ENCODE data around the gene LAMC1. TPM values are rescaled to one million over a fixed set of nuclear protein-coding genes. Genes with fewer than 3 reads are reported as not detected.

The LAMC1 gene
- total and polyA plus RNA-seq, 12 donors: 22.1 to 160 (median 115) TPM

GRCh38 chr1:182993746-182994145 is 29.5 kb upstream of the LAMC1 start:
- DNase-seq: no peak
- intact Hi-C loops (cut with DNase I): no loop called here

DNA sequence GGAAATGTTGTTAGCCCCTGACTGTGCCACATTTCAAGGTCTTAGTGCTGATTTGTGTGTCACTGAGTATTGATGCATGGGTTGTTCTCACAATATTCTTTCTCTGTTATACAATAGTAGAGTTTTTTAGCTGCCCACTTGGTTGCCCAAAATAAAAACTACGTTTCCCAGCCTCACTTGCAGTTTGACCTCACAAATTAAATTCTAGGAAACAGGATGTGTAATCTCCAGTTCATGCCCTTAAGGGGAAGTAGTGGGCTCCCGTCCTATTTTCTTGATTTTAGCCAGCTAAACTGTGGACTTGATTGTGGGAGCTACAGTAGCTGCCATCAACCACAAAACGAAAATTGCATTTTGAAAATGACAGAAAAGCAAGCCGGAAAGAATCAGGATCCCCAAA is 27.3 kb upstream of the LAMC1 start:
- peaks cover 0 to 8% (median 0%) of the 10 kb centered on the region in 9 donors for H3K4me1 ChIP-seq
- DNase-seq (no peak), ATAC-seq (no peak)
- 55 to 63% methylated on average over 4 of the region's 4 CpGs for WGBS, 2 donors
- no peaks in the 10 kb centered on the region for H3K36me3 ChIP-seq
- TF ChIP-seq CTCF (IDR thresholded peaks at IDR 0.05): no peak
- no peak overlapping the region for H3K4me3 ChIP-seq
- H3K9me3 ChIP-seq: no peaks in the 10 kb centered on the region
- no peak overlapping the region for H3K27ac ChIP-seq
- intact Hi-C loops (cut with DNase I): no loop called here
- no peaks in the 10 kb centered on the region for H3K27me3 ChIP-seq

More at GRCh38 chr1:182993746-182994145, 29.5 kb upstream of the LAMC1 start:
- H3K27me3 ChIP-seq: no peaks in the 10 kb centered on the region
- no peaks in the 10 kb centered on the region for H3K9me3 ChIP-seq
- no peak for TF ChIP-seq CTCF (IDR thresholded peaks at IDR 0.05)
- H3K27ac ChIP-seq: no peak overlapping the region
- no peak overlapping the region for H3K4me3 ChIP-seq
- peaks cover 0 to 14% (median 0%) of the 10 kb centered on the region in 9 donors for H3K4me1 ChIP-seq
- H3K36me3 ChIP-seq: no peaks in the 10 kb centered on the region
- ATAC-seq: no peak

GRCh38 chr1:182996816-182997215 is 26.4 kb upstream of the LAMC1 start:
- no peak for ATAC-seq
- Histone ChIP-seq H3K27me3 (no peaks in the 10 kb centered on the region), H3K9me3 (no peaks in the 10 kb centered on the region), H3K4me3 (no peak overlapping the region), H3K36me3 (no peaks in the 10 kb centered on the region), H3K4me1 (peaks cover 0 to 14% (median 1%) of the 10 kb centered on the region in 9 donors), H3K27ac (no peak overlapping the region)
- TF ChIP-seq CTCF (IDR thresholded peaks at IDR 0.05): no peak
- intact Hi-C loops (cut with DNase I): no loop called here
- DNase-seq: no peak
- WGBS, 2 donors: 86 to 88% methylated on average over 1 of the region's 1 CpG

GRCh38 chr1:182998482-182998881 is 24.7 kb upstream of the LAMC1 start:
- Histone ChIP-seq H3K9me3 (no peaks in the 10 kb centered on the region), H3K4me3 (no peak overlapping the region), H3K36me3 (no peaks in the 10 kb centered on the region), H3K27ac (no peak overlapping the region), H3K4me1 (peaks cover 0 to 31% (median 10%) of the 10 kb centered on the region in 9 donors), H3K27me3 (no peaks in the 10 kb centered on the region)
- no peak for ATAC-seq
- no peak for TF ChIP-seq CTCF (IDR thresholded peaks at IDR 0.05)
- no peak for DNase-seq
- intact Hi-C loops (cut with DNase I): no loop called here
